WI38 (cell line): ENCODE results near the gene VEPH1.
A peak's percentile ranks its signal among the peaks of the same experiment; 100 is the strongest.

ENCODE experiments used
- H3K4me3 ChIP-seq: 2 replicates; pipeline ENCODE4 v1.5.1; 2011; ENCODE audit warnings: low read depth, mild to moderate bottlenecking, control low read depth, low read length
- CTCF ChIP-seq: IDR thresholded peaks from 2 replicates; pipeline ENCODE4 v1.5.1; 2012; ENCODE audit warnings: low read depth, mild to moderate bottlenecking, control low read depth, low read length

The VEPH1 gene

GRCh38 chr3:157513585-157513984 is 10.4 kb upstream of the VEPH1 start:
- H3K4me3 ChIP-seq: no peak overlapping the region
- no peak for TF ChIP-seq CTCF

- TF ChIP-seq CTCF: no peak
- no peak overlapping the region for H3K4me3 ChIP-seq
Measured at GRCh38 chr3:157512534-157512933, 9.3 kb upstream of the VEPH1 start.

GRCh38 chr3:157508461-157508860 is 5.2 kb upstream of the VEPH1 start:
- no peak for TF ChIP-seq CTCF
- H3K4me3 ChIP-seq: no peak overlapping the region

GRCh38 chr3:157501863-157502262 is 1.4 kb downstream of the VEPH1 start:
- TF ChIP-seq CTCF: no peak
- H3K4me3 ChIP-seq: no peak overlapping the region

- H3K4me3 ChIP-seq: no peak overlapping the region
- TF ChIP-seq CTCF: no peak
Measured at GRCh38 chr3:157500232-157500631, 3.0 kb downstream of the VEPH1 start.

- no peak for TF ChIP-seq CTCF
- H3K4me3 ChIP-seq: peak overlapping the region; percentile 32
Measured at GRCh38 chr3:157499342-157499963, 3.8 kb downstream of the VEPH1 start.

- no peak overlapping the region for H3K4me3 ChIP-seq
- no peak for TF ChIP-seq CTCF
Measured at GRCh38 chr3:157498371-157498770, 4.8 kb downstream of the VEPH1 start.
